ENCODE data around the gene YY1AP1. TPM values are rescaled to one million over a fixed set of nuclear protein-coding genes. Genes with fewer than 3 reads are reported as not detected.
"Not testable (repeated sequence)": the region's sequence is repeated elsewhere in the genome, so short reads cannot be mapped to it uniquely, and the experiment has no call there.

The YY1AP1 gene
- polyA plus RNA-seq, 1 experiment: 70.0 TPM

DNA sequence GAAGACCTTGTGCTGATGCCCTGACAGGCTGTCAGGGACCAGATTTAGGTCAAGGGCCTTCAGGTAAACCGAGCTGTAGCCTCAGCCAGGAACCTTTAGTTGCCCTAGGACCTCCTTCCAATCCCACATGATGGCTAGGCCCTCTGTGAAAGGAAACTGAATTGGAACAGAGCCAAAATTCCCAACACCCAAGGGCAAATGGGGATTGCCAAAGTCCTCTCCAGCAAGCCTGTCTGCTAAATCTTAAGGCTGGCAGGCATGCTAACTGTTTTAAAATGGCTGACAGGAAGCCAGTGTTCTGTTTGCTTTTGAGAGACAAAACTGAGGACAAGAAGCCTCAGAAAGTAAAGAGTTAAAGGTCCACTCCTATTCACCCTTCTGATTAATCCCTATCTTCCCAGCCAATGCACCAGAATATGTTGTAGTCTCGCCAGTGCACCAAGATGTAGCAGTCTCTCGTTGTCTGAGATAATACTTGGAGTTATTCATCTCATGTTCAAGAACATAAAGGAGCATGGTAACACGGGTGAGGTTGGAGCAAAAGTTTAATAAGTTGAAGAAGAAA lies 43.5 kb downstream of the YY1AP1 start:
- Histone ChIP-seq H3K27me3 (ENCODE audit: control insufficient read depth, insufficient read depth, low read length) (no peaks in the 10 kb centered on the region), H3K27ac (ENCODE audit: low read depth, low read length) (peak overlapping the region; percentile 39), H3K4me3 (ENCODE audit: low read depth, low read length) (no peak overlapping the region), H3K9me3 (ENCODE audit: control insufficient read depth, insufficient read depth, low read length) (peaks cover 30% of the 10 kb centered on the region)
- ChIA-PET CTCF (no interaction called here), POLR2A (interaction anchor here (0.5 kb wide), 1 partner anchor 82 kb away, joined by 5 read pairs; no protein-coding TSS in a partner anchor)
- TF ChIP-seq, protein P1, sequence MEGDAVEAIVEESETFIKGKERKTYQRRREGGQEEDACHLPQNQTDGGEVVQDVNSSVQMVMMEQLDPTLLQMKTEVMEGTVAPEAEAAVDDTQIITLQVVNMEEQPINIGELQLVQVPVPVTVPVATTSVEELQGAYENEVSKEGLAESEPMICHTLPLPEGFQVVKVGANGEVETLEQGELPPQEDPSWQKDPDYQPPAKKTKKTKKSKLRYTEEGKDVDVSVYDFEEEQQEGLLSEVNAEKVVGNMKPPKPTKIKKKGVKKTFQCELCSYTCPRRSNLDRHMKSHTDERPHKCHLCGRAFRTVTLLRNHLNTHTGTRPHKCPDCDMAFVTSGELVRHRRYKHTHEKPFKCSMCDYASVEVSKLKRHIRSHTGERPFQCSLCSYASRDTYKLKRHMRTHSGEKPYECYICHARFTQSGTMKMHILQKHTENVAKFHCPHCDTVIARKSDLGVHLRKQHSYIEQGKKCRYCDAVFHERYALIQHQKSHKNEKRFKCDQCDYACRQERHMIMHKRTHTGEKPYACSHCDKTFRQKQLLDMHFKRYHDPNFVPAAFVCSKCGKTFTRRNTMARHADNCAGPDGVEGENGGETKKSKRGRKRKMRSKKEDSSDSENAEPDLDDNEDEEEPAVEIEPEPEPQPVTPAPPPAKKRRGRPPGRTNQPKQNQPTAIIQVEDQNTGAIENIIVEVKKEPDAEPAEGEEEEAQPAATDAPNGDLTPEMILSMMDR (IDR thresholded peaks at IDR 0.05; ENCODE audit: low read depth, low read length): no peak
- DNase-seq (ENCODE audit: low read depth, low spot score): no peak

DNA sequence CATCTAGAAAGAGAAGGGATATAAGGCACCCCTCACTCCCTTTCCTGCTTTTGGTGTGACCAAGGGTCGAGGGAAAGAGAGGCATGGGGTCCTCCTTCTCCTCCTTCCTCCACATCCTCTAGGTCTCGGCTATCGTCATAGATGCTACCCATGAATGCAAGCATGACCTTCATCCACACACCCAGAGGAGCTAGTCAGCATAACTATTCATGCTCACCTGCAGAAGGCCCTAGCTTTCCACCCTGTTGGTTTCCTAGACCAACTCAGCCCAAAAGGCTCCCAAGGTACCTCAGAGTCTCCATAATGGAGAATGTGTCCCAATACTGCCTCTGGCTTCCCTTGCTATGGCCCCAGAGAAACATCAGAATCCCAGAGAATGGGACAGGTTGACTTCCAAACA lies 45.3 kb downstream of the YY1AP1 start:
- H3K27me3 ChIP-seq (ENCODE audit: control insufficient read depth, insufficient read depth, low read length): no peaks in the 10 kb centered on the region
- TF ChIP-seq, protein P1 (IDR thresholded peaks at IDR 0.05; ENCODE audit: low read depth, low read length): no peak
- no peak overlapping the region for H3K27ac ChIP-seq (ENCODE audit: low read depth, low read length)
- POLR2A ChIA-PET: no interaction called here
- H3K4me3 ChIP-seq (ENCODE audit: low read depth, low read length): no peak overlapping the region
- DNase-seq (ENCODE audit: low read depth, low spot score): no peak
- CTCF ChIA-PET: no interaction called here
- H3K9me3 ChIP-seq (ENCODE audit: control insufficient read depth, insufficient read depth, low read length): peaks cover 30% of the 10 kb centered on the region

DNA sequence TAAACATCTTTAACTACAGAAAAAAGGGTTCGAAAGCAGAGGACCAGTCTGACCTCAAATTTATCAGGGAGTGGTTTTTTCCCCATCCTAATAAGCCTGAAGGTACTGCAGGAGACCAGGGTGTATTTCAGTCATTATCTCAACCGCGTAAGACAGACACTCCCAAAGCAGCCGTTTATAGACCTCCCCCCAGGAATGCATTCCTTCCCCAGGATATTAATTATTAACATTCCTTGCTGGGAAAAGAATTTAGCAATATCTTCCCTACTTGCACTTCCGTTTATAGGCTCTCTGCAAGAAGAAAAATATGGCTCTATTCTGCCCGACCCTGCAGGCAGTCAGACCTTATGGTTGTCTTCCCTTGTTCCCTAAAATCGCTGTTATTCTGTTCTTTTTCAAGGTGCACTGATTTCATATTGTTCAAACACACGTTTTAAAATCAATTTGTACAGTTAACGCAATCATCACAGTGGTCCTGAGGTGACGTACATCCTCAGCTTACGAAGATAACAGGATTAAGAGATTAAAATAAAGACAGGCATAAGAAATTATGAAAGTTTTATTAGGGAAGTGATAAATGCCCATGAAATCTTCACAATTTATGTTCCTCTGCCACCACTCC lies 45.9 kb downstream of the YY1AP1 start:
- H3K27me3 ChIP-seq (ENCODE audit: control insufficient read depth, insufficient read depth, low read length); POLR2A ChIA-PET; CTCF ChIA-PET; DNase-seq (ENCODE audit: low read depth, low spot score); H3K27ac ChIP-seq (ENCODE audit: low read depth, low read length); H3K4me3 ChIP-seq (ENCODE audit: low read depth, low read length): not testable (repeated sequence)
- peaks cover 30% of the 10 kb centered on the region for H3K9me3 ChIP-seq (ENCODE audit: control insufficient read depth, insufficient read depth, low read length)

DNA sequence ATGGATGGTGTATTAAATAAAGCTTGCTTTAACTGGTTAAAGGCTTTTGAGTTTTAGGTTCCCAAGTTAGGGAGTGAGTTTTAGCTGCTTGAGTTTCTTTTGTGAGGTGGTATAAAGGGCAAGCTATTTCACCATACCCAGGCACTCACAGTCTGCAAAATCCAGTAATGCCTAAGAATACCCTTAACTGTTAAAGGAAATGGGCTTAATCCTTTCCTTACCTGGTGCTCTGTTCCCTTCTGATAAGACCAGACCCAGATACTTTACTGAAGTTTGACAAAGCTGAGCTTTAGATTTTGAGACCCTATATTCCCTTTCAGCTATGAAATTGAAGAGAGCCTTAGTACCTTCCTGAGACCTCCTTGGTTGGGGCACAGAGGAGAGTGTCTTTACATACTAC lies 48.2 kb downstream of the YY1AP1 start:
- no peak for DNase-seq (ENCODE audit: low read depth, low spot score)
- no peak overlapping the region for H3K27ac ChIP-seq (ENCODE audit: low read depth, low read length)
- POLR2A ChIA-PET: interaction anchor here (0.7 kb wide), 1 partner anchor 130 kb away, joined by 3 read pairs; no protein-coding TSS in a partner anchor
- no peaks in the 10 kb centered on the region for H3K27me3 ChIP-seq (ENCODE audit: control insufficient read depth, insufficient read depth, low read length)
- TF ChIP-seq, protein P1 (IDR thresholded peaks at IDR 0.05; ENCODE audit: low read depth, low read length): no peak
- peaks cover 30% of the 10 kb centered on the region for H3K9me3 ChIP-seq (ENCODE audit: control insufficient read depth, insufficient read depth, low read length)
- no peak overlapping the region for H3K4me3 ChIP-seq (ENCODE audit: low read depth, low read length)
- CTCF ChIA-PET: no interaction called here

DNA sequence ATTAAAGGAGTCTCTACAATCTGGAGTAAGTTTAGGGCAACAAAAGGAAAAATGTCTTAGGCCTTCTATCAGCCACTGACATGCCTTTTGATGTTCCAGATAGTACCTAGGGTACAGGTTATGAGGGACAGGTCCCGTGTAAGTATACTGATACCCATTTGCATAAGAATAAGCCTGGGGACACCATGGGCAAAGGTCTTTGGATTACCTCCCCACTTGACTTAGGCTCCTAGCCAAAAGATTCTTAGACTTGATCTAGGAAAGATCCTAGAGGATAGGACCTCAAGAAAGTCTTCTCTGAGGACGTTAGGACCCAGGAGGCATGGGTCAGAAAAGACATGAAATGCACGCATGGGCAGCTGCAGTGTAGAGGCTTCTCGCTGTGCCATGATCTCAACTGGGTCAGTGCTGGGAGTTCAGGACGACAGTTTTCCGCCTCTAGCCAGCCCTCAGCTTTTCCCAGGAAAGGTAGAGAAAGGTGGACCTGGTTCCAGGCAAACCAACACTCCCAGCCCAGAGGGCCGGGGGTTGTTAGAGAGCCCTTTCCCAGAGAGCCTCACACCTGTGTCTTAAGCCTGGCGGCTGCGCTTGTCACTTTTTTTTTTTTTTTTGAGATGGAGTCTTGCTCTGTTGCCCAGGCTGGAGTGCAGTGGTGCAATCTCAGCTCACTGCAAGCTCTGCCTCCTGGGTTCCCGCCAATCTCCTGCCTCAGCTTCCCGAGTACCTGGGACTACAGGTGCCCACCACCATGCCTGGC lies 52.0 kb downstream of the YY1AP1 start:
- H3K27me3 ChIP-seq (ENCODE audit: control insufficient read depth, insufficient read depth, low read length): no peaks in the 10 kb centered on the region
- POLR2A ChIA-PET: no interaction called here

DNA sequence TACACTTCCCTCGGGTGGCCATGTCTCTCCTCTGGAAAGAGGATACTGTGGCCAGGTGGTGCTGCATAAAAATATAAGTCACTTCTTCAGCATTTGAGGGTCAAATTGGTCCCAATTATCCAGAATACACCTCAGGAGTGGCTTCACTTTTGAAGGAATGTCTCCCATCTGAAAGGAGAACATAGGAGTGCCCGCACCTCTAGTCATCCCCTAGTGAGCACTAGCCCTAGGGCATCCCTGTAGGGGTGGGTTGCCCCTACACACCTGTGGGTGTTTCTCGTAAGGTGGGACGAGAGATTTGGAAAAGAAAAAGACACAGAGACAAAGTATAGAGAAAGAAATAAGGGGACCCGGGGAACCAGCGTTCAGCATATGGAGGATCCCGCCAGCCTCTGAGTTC lies 62.1 kb downstream of the YY1AP1 start:
- H3K4me3 ChIP-seq (ENCODE audit: low read depth, low read length); H3K27me3 ChIP-seq (ENCODE audit: control insufficient read depth, insufficient read depth, low read length); POLR2A ChIA-PET; DNase-seq (ENCODE audit: low read depth, low spot score); CTCF ChIA-PET; H3K9me3 ChIP-seq (ENCODE audit: control insufficient read depth, insufficient read depth, low read length); H3K27ac ChIP-seq (ENCODE audit: low read depth, low read length): not testable (repeated sequence)

More for the DNA sequence above, 52.0 kb downstream of the YY1AP1 start:
- H3K27ac ChIP-seq (ENCODE audit: low read depth, low read length): no peak overlapping the region
- CTCF ChIA-PET: no interaction called here
- no peak for DNase-seq (ENCODE audit: low read depth, low spot score)
- H3K4me3 ChIP-seq (ENCODE audit: low read depth, low read length): no peak overlapping the region
- TF ChIP-seq, protein P1 (IDR thresholded peaks at IDR 0.05; ENCODE audit: low read depth, low read length): no peak
- peaks cover 6% of the 10 kb centered on the region; the same call in 1 of the 2 replicates for H3K9me3 ChIP-seq (ENCODE audit: control insufficient read depth, insufficient read depth, low read length)

All from AG04450 (cell line).